PC-9 (cell line): ENCODE results near the gene UBA6. TPM values are rescaled to one million over a fixed set of nuclear protein-coding genes. Genes with fewer than 3 reads are reported as not detected.
A peak's percentile ranks its signal among the peaks of the same experiment; 100 is the strongest.

Experiments
- BruUV-seq: library from RNA; stranded (reverse); fragments of 400-500 nt; replicated peaks from 2 replicates; lab custom pipeline; 2021; lab: Mats Ljungman, UMichigan
- CTCF ChIA-PET: fragments of 300-600 bp; sonication (Branson Sonifier 250); formaldehyde crosslinking; loops from one replicate; lab custom pipeline; 2022; ENCODE audit warnings: antibody characterized with exemption; lab: Charles Lee
- POLR2A ChIA-PET: fragments of 300-600 bp; sonication (Branson Sonifier 250); formaldehyde crosslinking; loops from one replicate; lab custom pipeline; 2022; ENCODE audit warnings: antibody characterized with exemption; ENCODE audit not compliant: unreplicated experiment; lab: Charles Lee
- DNase-seq, 2 experiments: peaks; one replicate each; pipeline versions ENCODE4 v3.0.0 to v3.0.0-alpha.2; 2015 to 2022; ENCODE audit warnings: mixed read lengths in 1 of 2
- H2AFZ ChIP-seq: fragments of 200-600 bp; sonication (generic); 2 replicates; pipeline ENCODE4 v1.8.1; 2017; ENCODE audit warnings: antibody characterized with exemption
- H3F3A ChIP-seq: fragments of 200-600 bp; sonication (generic); 2 replicates; pipeline ENCODE4 v1.8.1; 2017; ENCODE audit warnings: antibody characterized with exemption, mild to moderate bottlenecking, low read depth; ENCODE audit not compliant: insufficient read depth
- H3K27ac ChIP-seq: fragments of 200-600 bp; sonication (generic); 2 replicates; pipeline ENCODE4 v1.6.1; 2016; ENCODE audit warnings: mixed run types
- H3K27me3 ChIP-seq: fragments of 200-600 bp; sonication (generic); 2 replicates; pipeline ENCODE4 v1.6.1; 2016; ENCODE audit warnings: low read depth, mixed run types; ENCODE audit not compliant: insufficient read depth
- H3K36me3 ChIP-seq: fragments of 200-600 bp; sonication (generic); 2 replicates; pipeline ENCODE4 v1.6.1; 2016; ENCODE audit warnings: low read depth, mixed run types
- H3K4me1 ChIP-seq: fragments of 200-600 bp; sonication (generic); replicated peaks from 2 replicates; pipeline ENCODE4 v1.6.1; 2016; ENCODE audit warnings: mixed run types; ENCODE audit not compliant: insufficient read depth
- H3K4me2 ChIP-seq: fragments of 200-600 bp; sonication (generic); 2 replicates; pipeline ENCODE4 v1.6.1; 2017; ENCODE audit warnings: mixed run types
- H3K4me3 ChIP-seq: fragments of 200-600 bp; sonication (generic); 2 replicates; pipeline ENCODE4 v1.6.1; 2016; ENCODE audit warnings: mixed run types
- H3K79me2 ChIP-seq: fragments of 200-600 bp; sonication (generic); 2 replicates; pipeline ENCODE4 v1.6.1; 2017; ENCODE audit warnings: low read depth, mixed run types
- H3K9me2 ChIP-seq: fragments of 200-600 bp; sonication (generic); 2 replicates; pipeline ENCODE4 v1.8.1; 2017; ENCODE audit warnings: mild to moderate bottlenecking; ENCODE audit not compliant: insufficient read depth
- H3K9me3 ChIP-seq: fragments of 200-600 bp; sonication (generic); 2 replicates; pipeline ENCODE4 v1.8.1; 2016; ENCODE audit warnings: low read depth; ENCODE audit not compliant: insufficient read depth
- H4K20me1 ChIP-seq: fragments of 200-600 bp; sonication (generic); 2 replicates; pipeline ENCODE4 v1.8.1; 2017; ENCODE audit not compliant: insufficient read depth
- CTCF ChIP-seq: fragments of 200-600 bp; sonication (generic); conservative IDR thresholded peaks from 2 replicates; pipeline ENCODE4 v1.6.1; 2017; ENCODE audit warnings: mixed run types, antibody characterized with exemption, mild to moderate bottlenecking, moderate library complexity
- EZH2 ChIP-seq: fragments of 200-600 bp; sonication (generic); IDR thresholded peaks from 2 replicates; pipeline ENCODE4 v1.8.0; 2017; ENCODE audit warnings: antibody characterized with exemption, low read depth
- intact Hi-C: fragments of 100-400 bp; cut with micrococcal nuclease; formaldehyde crosslinking; loops from one replicate; pipeline ENCODE4 v1.10.0; 2022; ENCODE audit not compliant: unreplicated experiment
- total RNA-seq: library from RNA; stranded (reverse); gene quantifications from 2 replicates; pipeline ENCODE4 v1.2.3, GENCODE V29; 2021

UBA6 gene
- total RNA-seq, 1 experiment from 2014 or later = 64.2 TPM

GRCh38 chr4:67700116-67700737, 728 bp downstream of the UBA6 start:
- Histone ChIP-seq H3K4me2 (peak overlapping the region; percentile 85), H3K27ac (peak overlapping the region; percentile 84), H3K36me3 (no peaks in the 10 kb centered on the region), H3K9me3 (no peaks in the 10 kb centered on the region), H4K20me1 (no peaks in the 10 kb centered on the region), H3K79me2 (peaks cover 58% of the 10 kb centered on the region), H3K9me2 (no peaks in the 10 kb centered on the region), H2AFZ (peak overlapping the region; percentile 83), H3K4me1 (peaks cover 12% of the 10 kb centered on the region), H3F3A (peaks cover 10% of the 10 kb centered on the region; the same call in 1 of the 2 replicates), H3K4me3 (peak overlapping the region; percentile 84), H3K27me3 (no peaks in the 10 kb centered on the region)
- ChIA-PET POLR2A (interaction anchor here (0.7 kb wide), 2 partner anchors 13 to 271 kb away, joined by 3 to 4 read pairs; no protein-coding TSS in a partner anchor), CTCF (interaction anchor here (1.1 to 1.7 kb wide), 2 partner anchors 12 to 46 kb away, joined by 3 to 7 read pairs; no protein-coding TSS in a partner anchor)
- no peak for TF ChIP-seq EZH2
- DNase-seq = peak in 1 of 2 experiments; percentile 47
- intact Hi-C loops = loop anchor here (2.0 kb wide), 1 partner anchor 155 kb away; the partner anchor contains the start of gene CENPC
- BruUV-seq = no TSS peak

GRCh38 chr4:67699603-67700002, 1.4 kb downstream of the UBA6 start:
- CTCF ChIA-PET = interaction anchor here (1.7 kb wide), 1 partner anchor 47 kb away, joined by 7 read pairs; no protein-coding TSS in a partner anchor

GRCh38 chr4:67697860-67698687, 2.9 kb downstream of the UBA6 start:
- ChIA-PET CTCF (no interaction called here), POLR2A (no interaction called here)
- Histone ChIP-seq H3K27ac (no peak overlapping the region), H3K9me3 (no peaks in the 10 kb centered on the region), H3K9me2 (no peaks in the 10 kb centered on the region), H3F3A (peaks cover 10% of the 10 kb centered on the region; the same call in 1 of the 2 replicates), H3K79me2 (peaks cover 48% of the 10 kb centered on the region), H3K4me2 (no peak overlapping the region), H3K36me3 (no peaks in the 10 kb centered on the region), H3K27me3 (no peaks in the 10 kb centered on the region), H4K20me1 (no peaks in the 10 kb centered on the region), H2AFZ (no peak overlapping the region), H3K4me3 (no peak overlapping the region), H3K4me1 (peaks cover 12% of the 10 kb centered on the region)
- intact Hi-C loops = no loop called here
- no peak for DNase-seq
- TF ChIP-seq EZH2 (no peak), CTCF (no peak)
- BruUV-seq = no TSS peak

More at GRCh38 chr4:67699603-67700002, 1.4 kb downstream of the UBA6 start:
- TSS peak; percentile 51 for BruUV-seq
- H3K9me2 ChIP-seq = no peaks in the 10 kb centered on the region
- peak overlapping the region; percentile 84 for H3K4me3 ChIP-seq
- no peak for DNase-seq
- peak overlapping the region; percentile 84 for H3K27ac ChIP-seq
- no peaks in the 10 kb centered on the region for H4K20me1 ChIP-seq
- peaks cover 54% of the 10 kb centered on the region for H3K79me2 ChIP-seq
- H3K36me3 ChIP-seq = no peaks in the 10 kb centered on the region
- peak overlapping the region; percentile 85 for H3K4me2 ChIP-seq
- peak overlapping the region; percentile 83; the same call in 1 of the 2 replicates for H2AFZ ChIP-seq
- H3K27me3 ChIP-seq = no peaks in the 10 kb centered on the region
- POLR2A ChIA-PET = interaction anchor here (0.6 kb wide), 1 partner anchor 79 kb away, joined by 4 read pairs; no protein-coding TSS in a partner anchor
- intact Hi-C loops = loop anchor here (2.0 kb wide), 1 partner anchor 155 kb away; the partner anchor contains the start of gene CENPC
- H3K4me1 ChIP-seq = peaks cover 12% of the 10 kb centered on the region
- peaks cover 10% of the 10 kb centered on the region; the same call in 1 of the 2 replicates for H3F3A ChIP-seq
- no peaks in the 10 kb centered on the region for H3K9me3 ChIP-seq
- no peak for TF ChIP-seq EZH2
- no peak for TF ChIP-seq CTCF
